Muscle layer of colon (tissue), 2 donors: ENCODE data around the gene CTNS.

Experiments used
- H3K27ac ChIP-seq: one replicate; pipeline ENCODE4 v1.7.0; 2013; ENCODE audit warnings: low read depth, mild to moderate bottlenecking, low read length, moderate library complexity
- H3K27me3 ChIP-seq, 2 donors: one replicate each; pipeline ENCODE4 v1.7.0; 2013; ENCODE audit warnings: low read length in 2 of 2, mild to moderate bottlenecking in 2 of 2; ENCODE audit not compliant: insufficient read depth in 2 of 2, control insufficient read depth in 1 of 2
- H3K36me3 ChIP-seq: one replicate; pipeline ENCODE4 v1.7.0; 2013; ENCODE audit warnings: mild to moderate bottlenecking, low read length; ENCODE audit not compliant: insufficient read depth
- H3K4me1 ChIP-seq: one replicate; pipeline ENCODE4 v1.7.0; 2013; ENCODE audit warnings: mild to moderate bottlenecking, low read length; ENCODE audit not compliant: insufficient read depth
- H3K4me3 ChIP-seq, 2 donors: one replicate each; pipeline ENCODE4 v1.7.0; 2013; ENCODE audit warnings: low read length in 2 of 2, low read depth in 1 of 2, mild to moderate bottlenecking in 1 of 2, moderate library complexity in 1 of 2
- H3K9ac ChIP-seq: one replicate; pipeline ENCODE4 v1.7.0; 2013; ENCODE audit warnings: low read length
- H3K9me3 ChIP-seq: one replicate; pipeline ENCODE4 v1.7.0; 2013; ENCODE audit warnings: mild to moderate bottlenecking, low read length
- donor health status: abdominal sarcoma.
- donor health status: Adenocarcinoma of cecum.

Gene CTNS

DNA sequence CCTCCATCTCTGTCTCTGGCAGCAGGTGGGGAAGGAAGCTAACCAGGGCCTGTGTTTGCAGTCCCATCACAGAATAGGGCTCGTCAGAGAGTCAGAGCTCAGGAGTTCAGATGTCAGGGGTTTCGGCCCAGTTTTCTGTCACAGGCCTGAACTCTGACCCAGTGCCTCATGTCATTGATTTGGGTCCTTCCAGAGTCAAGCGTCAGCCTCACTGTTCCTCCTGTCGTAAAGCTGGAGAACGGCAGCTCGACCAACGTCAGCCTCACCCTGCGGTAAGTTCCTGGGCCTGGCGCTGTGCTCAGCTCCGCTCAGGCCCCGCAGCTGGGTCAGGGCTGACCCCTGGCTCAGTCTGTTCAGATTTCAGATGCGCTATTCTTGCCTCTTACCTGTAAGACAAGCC, 10.7 kb downstream of the CTNS start:
- Histone ChIP-seq H3K27ac (no peak overlapping the region), H3K36me3 (peaks cover 21% of the 10 kb centered on the region), H3K9ac (no peak overlapping the region)

DNA sequence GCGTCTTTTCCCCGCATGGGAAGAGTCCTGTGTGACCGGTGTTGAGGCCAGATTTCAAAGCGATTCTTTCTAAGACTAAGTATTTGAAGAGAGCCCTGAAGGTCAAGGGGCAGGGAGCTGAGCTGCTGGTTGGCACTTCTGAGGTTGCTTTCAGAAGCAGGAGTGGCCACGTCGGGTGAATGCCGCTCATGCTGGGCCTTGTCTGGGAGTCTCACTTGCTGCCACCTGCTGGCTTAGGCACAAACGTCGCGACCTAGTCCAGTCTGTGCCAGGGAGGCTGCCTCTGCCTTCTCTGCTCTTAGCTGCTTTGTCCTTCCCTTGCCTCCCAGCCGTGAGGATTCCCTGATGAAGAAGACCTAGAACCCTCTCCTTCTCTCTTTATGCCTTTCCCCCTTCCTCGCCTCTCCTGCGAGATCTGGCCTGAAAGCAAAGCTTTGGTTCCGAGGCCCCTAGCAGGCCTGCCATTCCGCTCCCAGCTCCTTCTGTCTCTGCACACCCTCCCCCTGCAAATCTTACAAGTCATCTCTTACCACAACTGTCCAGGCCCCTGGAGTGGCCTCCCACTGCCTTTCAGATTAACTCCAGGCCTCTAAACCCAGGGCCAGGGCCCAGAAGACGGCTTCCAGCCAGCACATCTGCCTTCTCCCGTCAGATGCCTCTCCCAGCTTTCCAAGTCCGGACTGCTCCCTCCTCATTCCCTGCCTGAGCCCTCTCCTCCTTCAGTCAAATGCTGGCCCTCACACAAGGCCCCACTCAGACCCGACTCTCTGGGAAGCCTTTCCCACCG, 11.4 kb downstream of the CTNS start:
- no peak overlapping the region for H3K4me3 ChIP-seq
- no peaks in the 10 kb centered on the region for H3K4me1 ChIP-seq
- H3K36me3 ChIP-seq: peaks cover 21% of the 10 kb centered on the region
- no peaks in the 10 kb centered on the region for H3K9me3 ChIP-seq
- no peak overlapping the region for H3K27ac ChIP-seq
- H3K27me3 ChIP-seq: no peaks in the 10 kb centered on the region
- no peak overlapping the region for H3K9ac ChIP-seq

More for the DNA sequence above, 10.7 kb downstream of the CTNS start:
- Histone ChIP-seq H3K27me3 (no peaks in the 10 kb centered on the region), H3K9me3 (no peaks in the 10 kb centered on the region), H3K4me1 (no peaks in the 10 kb centered on the region), H3K4me3 (no peak overlapping the region)

DNA sequence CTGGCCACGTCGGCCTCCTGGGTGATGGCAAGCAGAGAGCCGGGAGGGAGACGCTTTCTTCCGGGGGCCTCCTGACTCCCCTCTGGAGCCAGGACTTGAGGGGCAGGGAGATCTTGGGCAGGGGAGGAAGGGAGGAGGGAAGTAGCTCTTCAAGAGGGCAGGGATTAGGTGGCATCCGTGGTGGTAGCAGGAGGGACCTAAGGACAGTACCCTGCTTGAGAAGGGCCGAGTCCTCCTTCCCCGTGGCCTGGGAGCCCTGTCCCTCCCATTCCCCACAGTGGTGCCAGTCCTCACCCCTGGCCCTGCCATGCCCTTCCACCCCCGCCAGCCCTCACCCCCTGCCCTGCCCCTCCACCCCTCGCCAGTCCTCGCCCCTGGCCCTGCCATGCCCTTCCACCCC, 19.2 kb downstream of the CTNS start:
- Histone ChIP-seq H3K4me1 (peaks cover 16% of the 10 kb centered on the region), H3K9me3 (no peaks in the 10 kb centered on the region), H3K36me3 (no peaks in the 10 kb centered on the region), H3K4me3 (no peak overlapping the region), H3K9ac (no peak overlapping the region), H3K27me3 (no peaks in the 10 kb centered on the region), H3K27ac (no peak overlapping the region)

DNA sequence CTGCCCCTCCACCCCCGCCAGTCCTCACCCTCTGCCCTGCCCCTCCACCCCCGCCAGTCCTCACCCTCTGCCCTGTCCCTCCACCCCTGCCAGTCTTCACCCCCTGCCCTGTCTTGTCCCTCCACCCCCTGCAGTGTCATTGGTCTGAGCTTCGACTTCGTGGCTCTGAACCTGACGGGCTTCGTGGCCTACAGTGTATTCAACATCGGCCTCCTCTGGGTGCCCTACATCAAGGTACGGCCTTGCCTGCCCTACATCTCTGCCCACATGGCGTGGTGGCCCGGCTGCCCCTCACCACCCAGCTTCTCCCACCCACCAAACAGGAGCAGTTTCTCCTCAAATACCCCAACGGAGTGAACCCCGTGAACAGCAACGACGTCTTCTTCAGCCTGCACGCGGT, 19.8 kb downstream of the CTNS start:
- no peak overlapping the region for H3K27ac ChIP-seq
- peaks cover 16% of the 10 kb centered on the region for H3K4me1 ChIP-seq
- H3K36me3 ChIP-seq: no peaks in the 10 kb centered on the region
- H3K4me3 ChIP-seq: no peak overlapping the region
- H3K9me3 ChIP-seq: no peaks in the 10 kb centered on the region
- H3K9ac ChIP-seq: no peak overlapping the region
- H3K27me3 ChIP-seq: no peaks in the 10 kb centered on the region

DNA sequence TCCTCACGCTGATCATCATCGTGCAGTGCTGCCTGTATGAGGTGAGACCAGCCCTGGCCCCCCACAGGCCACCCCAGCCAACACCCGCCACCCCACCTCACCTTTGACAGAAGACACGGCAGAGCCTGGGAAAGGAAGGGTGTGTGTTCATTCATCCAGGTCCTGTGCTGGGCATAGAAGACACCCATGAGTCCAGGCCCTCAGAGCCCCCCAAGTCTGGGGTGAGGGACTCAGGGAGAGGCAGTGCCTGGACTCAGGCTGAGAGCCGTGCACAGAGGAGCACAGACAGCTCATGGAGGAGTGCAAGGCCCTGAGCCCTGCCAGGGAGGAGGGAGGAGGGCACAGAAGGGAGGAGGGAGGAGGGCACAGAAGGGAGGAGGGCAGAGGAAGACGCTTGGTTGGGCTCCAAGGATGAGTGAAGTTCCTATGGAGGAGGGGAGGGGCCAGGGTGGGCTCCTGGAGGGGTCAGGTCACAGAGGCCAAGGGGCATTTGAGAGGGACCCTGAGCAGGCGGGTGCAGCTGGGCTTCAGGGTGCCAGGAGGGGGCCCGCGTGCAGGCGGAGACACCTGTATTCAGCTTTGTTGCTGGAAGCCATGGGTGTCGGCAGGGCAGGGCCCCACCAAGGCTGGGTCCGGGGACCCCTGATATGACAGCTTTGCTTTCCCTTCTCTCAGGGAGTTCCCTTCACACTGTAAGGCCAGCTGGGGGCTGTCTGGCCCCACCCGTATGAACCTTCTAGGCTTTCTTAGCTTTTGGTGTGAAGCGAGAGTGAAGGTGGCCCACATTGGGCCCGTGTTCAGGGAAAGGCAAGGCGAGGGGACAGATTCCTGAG, 20.4 kb downstream of the CTNS start:
- no peak overlapping the region for H3K4me3 ChIP-seq
- no peaks in the 10 kb centered on the region for H3K36me3 ChIP-seq
- H3K9ac ChIP-seq: no peak overlapping the region
- peaks cover 16% of the 10 kb centered on the region for H3K4me1 ChIP-seq
- H3K9me3 ChIP-seq: no peaks in the 10 kb centered on the region
- H3K27me3 ChIP-seq: no peaks in the 10 kb centered on the region
- H3K27ac ChIP-seq: no peak overlapping the region

DNA sequence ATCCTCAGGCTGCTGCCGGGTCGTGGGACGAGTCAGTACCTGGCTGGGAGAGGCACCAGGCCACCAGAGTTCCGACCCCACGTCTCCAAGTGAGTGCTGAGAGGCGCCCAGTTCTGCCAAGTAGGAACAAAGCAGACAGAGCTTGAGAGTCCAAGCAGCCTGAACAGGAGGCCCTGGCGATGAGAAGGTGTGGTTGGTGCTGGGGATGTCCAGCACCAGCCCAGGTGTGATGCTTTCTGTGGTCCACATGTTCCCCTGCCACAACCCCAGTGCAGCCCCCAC, 21.0 kb downstream of the CTNS start:
- Histone ChIP-seq H3K9ac (no peak overlapping the region), H3K27ac (no peak overlapping the region), H3K4me1 (peaks cover 16% of the 10 kb centered on the region), H3K4me3 (no peak overlapping the region), H3K9me3 (no peaks in the 10 kb centered on the region), H3K36me3 (no peaks in the 10 kb centered on the region), H3K27me3 (no peaks in the 10 kb centered on the region)

DNA sequence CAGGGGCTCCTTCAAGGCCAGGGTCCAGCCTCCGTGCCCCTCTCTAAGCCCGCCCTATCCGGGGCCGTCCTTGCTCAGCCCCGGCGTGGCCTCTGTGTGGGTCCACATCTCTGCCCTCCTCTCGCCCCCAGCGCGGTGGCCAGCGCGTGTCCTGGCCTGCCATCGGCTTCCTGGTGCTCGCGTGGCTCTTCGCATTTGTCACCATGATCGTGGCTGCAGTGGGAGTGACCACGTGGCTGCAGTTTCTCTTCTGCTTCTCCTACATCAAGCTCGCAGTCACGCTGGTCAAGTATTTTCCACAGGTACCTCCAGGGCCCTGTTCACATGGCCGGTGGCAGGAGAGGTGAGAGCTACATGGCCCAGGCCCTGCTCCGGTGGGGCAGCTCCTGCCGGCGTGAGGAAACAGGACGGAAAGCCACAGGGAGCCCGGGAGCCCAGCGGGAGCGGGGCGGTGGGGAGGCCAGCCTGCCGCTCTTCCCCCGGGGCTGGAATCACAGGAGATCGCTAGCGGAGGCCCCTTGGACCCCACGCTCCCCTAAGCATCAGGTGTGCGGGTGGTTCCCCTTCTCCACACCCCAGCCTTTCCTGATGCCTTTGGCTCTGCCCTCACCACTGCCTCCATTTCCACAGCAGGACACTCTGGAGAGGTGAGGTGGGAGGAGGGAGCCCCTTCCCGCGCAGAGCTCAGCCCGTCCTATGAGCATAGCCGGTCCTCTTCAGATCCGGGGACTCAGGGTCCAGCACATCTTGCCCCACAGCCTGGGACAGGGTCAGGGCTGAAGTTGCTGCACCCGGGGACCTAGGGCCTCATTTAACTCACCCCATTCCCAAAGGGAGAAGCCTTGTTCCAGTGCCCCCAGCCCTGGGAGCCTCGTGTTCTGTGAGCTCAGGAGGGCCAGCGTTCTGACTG, 21.6 kb downstream of the CTNS start:
- Histone ChIP-seq H3K27me3 (no peaks in the 10 kb centered on the region), H3K9ac (no peak overlapping the region), H3K27ac (no peak overlapping the region), H3K4me1 (peaks cover 16% of the 10 kb centered on the region), H3K4me3 (no peak overlapping the region), H3K9me3 (no peaks in the 10 kb centered on the region), H3K36me3 (peaks cover 4% of the 10 kb centered on the region)

DNA sequence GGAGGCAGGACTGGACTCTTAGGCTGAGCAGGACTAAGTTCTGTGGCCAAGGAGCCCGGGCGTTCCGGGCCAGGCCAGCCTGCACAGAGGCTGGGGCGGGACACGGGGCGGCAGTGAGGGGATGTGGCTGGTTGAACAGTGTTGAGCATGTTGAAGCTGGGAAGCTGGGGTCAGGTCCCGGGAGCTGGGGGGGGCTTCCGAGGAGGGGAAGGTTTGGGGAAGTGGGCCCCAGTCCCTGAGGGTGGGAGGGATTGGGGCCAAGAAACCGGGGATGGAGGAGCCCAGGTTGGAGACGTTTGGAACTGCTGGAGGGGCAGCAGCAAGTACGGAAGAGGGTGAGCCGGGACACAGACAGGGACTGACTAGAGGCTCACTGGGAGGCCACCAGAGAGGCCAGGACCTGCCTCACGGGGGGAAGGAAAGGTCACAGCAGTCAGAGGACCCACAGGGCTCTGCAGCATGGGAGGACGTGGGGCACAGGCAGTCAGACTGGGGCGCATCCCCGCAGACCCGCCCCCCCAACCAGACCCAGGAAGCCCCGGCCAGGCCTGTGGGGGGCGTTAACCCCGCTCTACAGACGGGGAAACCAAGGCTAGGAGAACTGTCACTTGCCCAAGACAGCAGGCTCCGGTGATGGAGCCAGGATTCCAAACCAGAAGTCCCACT, 22.4 kb downstream of the CTNS start:
- Histone ChIP-seq H3K4me1 (peaks cover 16% of the 10 kb centered on the region), H3K36me3 (peaks cover 12% of the 10 kb centered on the region), H3K27ac (peak overlapping the region; percentile 78), H3K27me3 (no peaks in the 10 kb centered on the region), H3K9me3 (no peaks in the 10 kb centered on the region), H3K9ac (no peak overlapping the region), H3K4me3 (no peak overlapping the region)

DNA sequence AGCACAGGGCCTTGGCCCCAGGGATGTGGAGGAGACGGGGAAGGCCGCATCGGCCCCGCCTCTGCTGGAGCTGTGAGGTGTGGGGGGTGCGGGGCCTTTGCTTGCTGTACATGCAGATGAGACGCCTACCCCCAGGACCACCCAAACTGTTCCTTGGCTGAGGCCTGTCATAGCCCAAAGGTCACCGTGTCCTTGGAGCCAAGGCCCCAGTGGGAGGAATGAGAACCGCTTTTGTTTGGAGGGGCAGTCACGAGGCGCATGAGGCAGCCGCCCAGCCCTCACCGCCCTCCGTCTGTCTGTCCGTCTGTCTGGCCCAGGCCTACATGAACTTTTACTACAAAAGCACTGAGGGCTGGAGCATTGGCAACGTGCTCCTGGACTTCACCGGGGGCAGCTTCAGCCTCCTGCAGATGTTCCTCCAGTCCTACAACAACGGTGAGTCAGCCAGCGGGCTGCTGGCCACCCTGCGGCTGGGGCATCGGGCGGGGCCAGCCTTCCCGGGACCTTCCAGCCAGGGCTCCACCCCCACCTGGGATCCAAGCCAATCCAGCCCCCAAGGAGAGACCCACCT, 23.1 kb downstream of the CTNS start:
- H3K27me3 ChIP-seq: no peaks in the 10 kb centered on the region
- no peak overlapping the region for H3K9ac ChIP-seq
- peak overlapping the region; percentile 78 for H3K27ac ChIP-seq
- peaks cover 19% of the 10 kb centered on the region for H3K36me3 ChIP-seq
- peaks cover 16% of the 10 kb centered on the region for H3K4me1 ChIP-seq
- H3K4me3 ChIP-seq: no peak overlapping the region
- H3K9me3 ChIP-seq: no peaks in the 10 kb centered on the region

DNA sequence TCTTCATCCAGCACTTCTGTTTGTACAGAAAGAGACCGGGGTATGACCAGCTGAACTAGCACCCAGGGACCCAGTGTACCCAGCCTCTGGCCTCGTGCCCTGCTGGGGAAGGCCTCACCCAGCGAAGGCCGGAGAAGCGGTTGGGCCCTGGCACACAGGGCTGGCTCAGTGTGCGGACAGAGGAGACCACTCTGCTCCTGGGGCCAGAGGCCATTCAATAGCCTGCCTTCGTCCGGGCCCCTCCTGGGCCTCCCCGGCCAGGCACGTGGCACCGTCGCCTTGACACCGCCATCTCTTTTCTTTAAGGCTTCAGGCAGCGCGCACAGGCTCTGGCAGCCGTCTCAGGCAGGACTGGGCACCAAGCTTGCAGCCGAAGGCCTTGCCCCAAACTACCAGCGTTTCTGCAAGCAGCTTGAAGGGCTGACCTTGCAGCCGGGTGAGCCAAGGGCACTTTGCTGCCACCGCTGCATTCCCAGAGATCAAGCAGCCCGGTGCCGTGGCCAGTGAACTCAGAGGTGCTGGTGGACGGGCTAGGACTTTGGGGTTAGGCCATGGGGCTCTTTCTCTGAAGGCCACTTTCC, 23.8 kb downstream of the CTNS start:
- Histone ChIP-seq H3K36me3 (peaks cover 23% of the 10 kb centered on the region), H3K9ac (no peak overlapping the region)

More for the DNA sequence above, 23.8 kb downstream of the CTNS start:
- no peak overlapping the region for H3K4me3 ChIP-seq
- H3K9me3 ChIP-seq: no peaks in the 10 kb centered on the region
- H3K27me3 ChIP-seq: no peaks in the 10 kb centered on the region
- peaks cover 16% of the 10 kb centered on the region for H3K4me1 ChIP-seq
- peak overlapping the region; percentile 78 for H3K27ac ChIP-seq
